IMR-90 (cell line): Measurements from ENCODE around the gene CST9. TPM values are rescaled to one million over a fixed set of nuclear protein-coding genes. Genes with fewer than 3 reads are reported as not detected.

Source experiments
- ATAC-seq: fragments of 200-7000 bp; cut with Tn5 transposase; 2 replicates; pipeline ENCODE4 v1.9.1; 2020; ENCODE audit warnings: low read depth, mild to moderate bottlenecking, moderate library complexity
- BruUV-seq: library from RNA; stranded (reverse); fragments of 400-500 nt; replicated peaks from 2 replicates; lab custom pipeline; 2021; lab: Mats Ljungman, UMichigan
- CTCF ChIA-PET: fragments of 300-600 bp; formaldehyde crosslinking; extraction: SDS; loops from one replicate; lab custom pipeline; 2021; ENCODE audit warnings: antibody characterized with exemption; lab: Yijun Ruan, JAX
- POLR2A ChIA-PET: fragments of 300-600 bp; sonication (Branson Sonifier 250); formaldehyde crosslinking; loops from one replicate; lab custom pipeline; 2022; ENCODE audit warnings: antibody characterized with exemption; ENCODE audit not compliant: unreplicated experiment; lab: Charles Lee
- DNase-seq: peaks from one replicate; pipeline ENCODE4 v3.0.0; 2013
- H2AFZ ChIP-seq: replicated peaks from 2 replicates; pipeline ENCODE3; 2013; ENCODE audit warnings: low read length, mild to moderate bottlenecking; ENCODE audit not compliant: poor library complexity
- H2AK5ac ChIP-seq: 2 replicates; pipeline ENCODE4 v1.6.1; 2013; ENCODE audit warnings: low read depth, low read length, inconsistent platforms
- H2AK9ac ChIP-seq: replicated peaks from 2 replicates; pipeline ENCODE3; 2013; ENCODE audit warnings: mild to moderate bottlenecking, low read depth, low read length, moderate library complexity; ENCODE audit not compliant: poor library complexity
- H2BK120ac ChIP-seq: 2 replicates; pipeline ENCODE4 v1.6.1; 2013; ENCODE audit warnings: low read depth, low read length, inconsistent platforms
- H2BK15ac ChIP-seq: 3 replicates; pipeline ENCODE4 v1.6.1; 2013; ENCODE audit warnings: low read depth, low read length, inconsistent platforms
- H2BK20ac ChIP-seq: 2 replicates; pipeline ENCODE4 v1.6.1; 2013; ENCODE audit warnings: low read depth, mild to moderate bottlenecking, inconsistent platforms, low read length, moderate library complexity
- H2BK5ac ChIP-seq: 2 replicates; pipeline ENCODE4 v1.6.1; 2013; ENCODE audit warnings: mild to moderate bottlenecking, low read depth, low read length, inconsistent platforms; ENCODE audit not compliant: poor library complexity, severe bottlenecking
- H3K14ac ChIP-seq: replicated peaks from 2 replicates; pipeline ENCODE4 v1.6.1; 2013; ENCODE audit warnings: low read depth, low read length, inconsistent platforms
- H3K18ac ChIP-seq: 2 replicates; pipeline ENCODE4 v1.6.1; 2013; ENCODE audit warnings: low read depth, low read length, control low read depth
- H3K23ac ChIP-seq: 2 replicates; pipeline ENCODE4 v1.6.1; 2013; ENCODE audit warnings: low read depth, low read length, inconsistent platforms
- H3K27ac ChIP-seq: 2 replicates; pipeline ENCODE4 v1.5.1; 2013; ENCODE audit warnings: mild to moderate bottlenecking, control low read depth, low read length; ENCODE audit not compliant: insufficient read depth
- H3K27me3 ChIP-seq: 2 replicates; pipeline ENCODE4 v1.6.1; 2013; ENCODE audit warnings: low read length; ENCODE audit not compliant: control insufficient read depth, insufficient read depth
- H3K36me3 ChIP-seq: 2 replicates; pipeline ENCODE4 v1.6.1; 2013; ENCODE audit warnings: low read length, mixed read lengths; ENCODE audit not compliant: control insufficient read depth, insufficient read depth
- H3K4ac ChIP-seq: 2 replicates; pipeline ENCODE4 v1.6.1; 2013; ENCODE audit warnings: low read depth, low read length, inconsistent platforms
- H3K4me1 ChIP-seq: 2 replicates; pipeline ENCODE4 v1.6.1; 2013; ENCODE audit warnings: low read length, mixed read lengths; ENCODE audit not compliant: control insufficient read depth, insufficient read depth
- H3K4me2 ChIP-seq: 2 replicates; pipeline ENCODE4 v1.6.1; 2013; ENCODE audit warnings: low read depth, mild to moderate bottlenecking, control low read depth, low read length, moderate library complexity
- H3K4me3 ChIP-seq: 2 replicates; pipeline ENCODE4 v1.5.1; 2013; ENCODE audit warnings: low read depth, mild to moderate bottlenecking, control low read depth, low read length, moderate library complexity; ENCODE audit not compliant: insufficient read depth
- H3K56ac ChIP-seq: 2 replicates; pipeline ENCODE4 v1.6.1; 2013; ENCODE audit warnings: low read length, inconsistent platforms; ENCODE audit not compliant: insufficient read depth; ENCODE audit errors: extremely low read depth
- H3K79me1 ChIP-seq, 2 experiments: 2 replicates each; pipeline ENCODE4 v1.6.1; 2013; ENCODE audit warnings: low read length in 2 of 2, inconsistent platforms in 1 of 2, low read depth in 1 of 2
- H3K9ac ChIP-seq: 2 replicates; pipeline ENCODE4 v1.6.1; 2013; ENCODE audit warnings: low read depth, low read length, control low read depth
- H3K9me1 ChIP-seq: 2 replicates; pipeline ENCODE4 v1.6.1; 2013; ENCODE audit warnings: low read length, inconsistent platforms; ENCODE audit not compliant: insufficient read depth
- H3K9me3 ChIP-seq: 2 replicates; pipeline ENCODE4 v1.6.1; 2013; ENCODE audit warnings: low read length; ENCODE audit not compliant: control insufficient read depth, insufficient read depth
- H4K20me1 ChIP-seq: 2 replicates; pipeline ENCODE4 v1.6.1; 2013; ENCODE audit warnings: low read length, inconsistent platforms; ENCODE audit not compliant: insufficient read depth
- H4K5ac ChIP-seq: 2 replicates; pipeline ENCODE4 v1.6.1; 2013; ENCODE audit warnings: mild to moderate bottlenecking, low read depth, low read length, control low read depth
- H4K8ac ChIP-seq, 2 experiments: 2 replicates each; pipeline ENCODE4 v1.6.1; 2013; ENCODE audit warnings: low read depth in 2 of 2, low read length in 2 of 2, control low read depth in 1 of 2, inconsistent platforms in 1 of 2
- H4K91ac ChIP-seq: 2 replicates; pipeline ENCODE4 v1.6.1; 2013; ENCODE audit warnings: low read depth, low read length, inconsistent platforms; ENCODE audit not compliant: insufficient read depth
- ELK1 ChIP-seq: fragments of 150-350 bp; IDR thresholded peaks from 2 replicates; pipeline ENCODE4 v1.6.1; 2016; ENCODE audit warnings: low read depth, mild to moderate bottlenecking, low read length, moderate library complexity, borderline replicate concordance
- MXI1 ChIP-seq: IDR thresholded peaks from 2 replicates; pipeline ENCODE4 v1.6.1; 2012; ENCODE audit warnings: low read depth, mild to moderate bottlenecking, low read length, moderate library complexity, borderline replicate concordance
- NFE2L2 ChIP-seq: fragments of 150-350 bp; IDR thresholded peaks from 2 replicates; pipeline ENCODE4 v1.6.1; 2016; ENCODE audit warnings: low read depth, mild to moderate bottlenecking, low read length
- USF2 ChIP-seq: fragments of 150-350 bp; IDR thresholded peaks from 2 replicates; pipeline ENCODE4 v1.6.1; 2017; ENCODE audit warnings: mild to moderate bottlenecking, antibody characterized with exemption, low read length, low read depth
- WGBS, 2 experiments: methylation state at CpG; one replicate each; pipeline versions ENCODE4 v1.1.5 to v1.1.7; 2013; ENCODE audit warnings: missing lambda C conversion rate in 2 of 2; ENCODE audit not compliant: insufficient read length in 1 of 2; ENCODE audit errors: extremely low coverage in 2 of 2; 5-methylcytosine and 5-hydroxymethylcytosine counted together
- dilution Hi-C: fragments of 300-500 bp; cut with HindIII; formaldehyde crosslinking; loops from one replicate; pipeline ENCODE4 v1.14.3; 2018; ENCODE audit warnings: low sequenced_read_pairs; ENCODE audit not compliant: unreplicated experiment
- in situ Hi-C: fragments of 300-500 bp; cut with MboI; formaldehyde crosslinking; loops from 3 replicates; pipeline ENCODE4 v1.14.3; 2019; ENCODE audit warnings: low sequenced_read_pairs, inconsistent platforms, mixed read lengths
- intact Hi-C: fragments of 100-400 bp; cut with micrococcal nuclease; formaldehyde crosslinking; loops from 2 replicates; pipeline ENCODE4 v1.10.0; 2022
- polyA plus RNA-seq, 3 experiments: library from polyadenylated mRNA; depleted of rRNA; stranded (reverse); fragments of >200 nt; gene quantifications; 2 replicates each; pipeline ENCODE4 v1.2.3, GENCODE V29; 2012; ENCODE audit warnings: low replicate concordance in 1 of 3
- total RNA-seq: library from RNA; depleted of rRNA; stranded (reverse); fragments of >200 nt; gene quantifications from 2 replicates; pipeline ENCODE4 v1.2.3, GENCODE V29; 2012

Gene CST9
- total and polyA plus RNA-seq, 2 of the 4 experiments (the other 2 are of a cell fraction): not detected

DNA sequence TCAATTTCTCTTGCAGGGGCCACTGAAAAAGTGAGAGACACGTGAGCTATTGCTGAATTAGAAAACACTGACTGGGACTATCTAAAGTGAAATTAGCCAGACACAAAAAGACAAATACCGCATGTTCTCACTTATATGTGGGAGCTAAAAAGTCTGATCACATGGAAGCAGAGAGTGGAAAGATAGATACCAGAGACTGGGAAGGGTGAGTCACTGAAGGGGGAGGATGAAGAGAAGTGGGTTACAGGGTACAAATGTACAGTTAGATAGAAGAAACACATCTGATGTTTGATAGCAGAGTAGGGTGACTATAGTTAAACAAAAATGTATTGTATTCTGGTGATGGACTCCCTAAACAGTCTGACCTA is 18.6 kb upstream of the CST9 start:
- TF ChIP-seq NFE2L2 (no peak), USF2 (no peak), MXI1 (no peak), ELK1 (no peak)
- DNase-seq (no peak), ATAC-seq (no peak)
- dilution Hi-C loops (no loop called here), in situ Hi-C loops (no loop called here), intact Hi-C loops (no loop called here)
- H2BK5ac ChIP-seq: no peak overlapping the region
- peak overlapping the region; percentile 29 for H3K23ac ChIP-seq
- no peaks in the 10 kb centered on the region for H3K36me3 ChIP-seq
- H2AK9ac ChIP-seq: no peak overlapping the region
- BruUV-seq: no TSS peak
- H3K27ac ChIP-seq: no peak overlapping the region
- no peaks in the 10 kb centered on the region for H4K20me1 ChIP-seq
- CTCF ChIA-PET: no interaction called here
- H4K5ac ChIP-seq: no peak overlapping the region; the same call in 1 of the 2 replicates
- H2AK5ac ChIP-seq: 0 out of 2 replicates have a peak overlapping the region, but pooled peaks have one; percentile 12
- peaks cover 1% of the 10 kb centered on the region; the same call in 1 of the 2 replicates for H3K4me1 ChIP-seq
- H2AFZ ChIP-seq: no peak overlapping the region
- no peaks in the 10 kb centered on the region for H3K9me3 ChIP-seq
- no peak overlapping the region for H3K4me3 ChIP-seq
- H3K18ac ChIP-seq: no peak overlapping the region
- no peak overlapping the region for H3K4ac ChIP-seq
- H4K8ac ChIP-seq: no peak overlapping the region
- no peak overlapping the region for H3K14ac ChIP-seq
- peaks cover 2% of the 10 kb centered on the region; the same call in 1 of the 2 replicates for H3K27me3 ChIP-seq
- no peak overlapping the region for H3K4me2 ChIP-seq
- no peak overlapping the region for H2BK120ac ChIP-seq
- no peak overlapping the region for H3K9ac ChIP-seq
- no peak overlapping the region for H4K91ac ChIP-seq
- no peaks in the 10 kb centered on the region; the same call in 1 of the 2 replicates for H3K9me1 ChIP-seq
- no CpG with 5 or more reads among the region's 2 CpGs for WGBS, 2 experiments
- H3K56ac ChIP-seq: no peak overlapping the region
- no peak overlapping the region for H2BK15ac ChIP-seq
- no peaks in the 10 kb centered on the region for H3K79me1 ChIP-seq
- POLR2A ChIA-PET: no interaction called here
- no peak overlapping the region for H2BK20ac ChIP-seq
